HepG2 (cell line): ENCODE measurements around the gene DAAM2. TPM values are rescaled to one million over a fixed set of nuclear protein-coding genes. Genes with fewer than 3 reads are reported as not detected.

Experiments used
- ELF1 ChIP-seq: sonication (generic); formaldehyde crosslinking; IDR thresholded peaks from 2 replicates; pipeline ENCODE4 v1.4.0; 2020; ENCODE audit warnings: missing genetic modification reagents
- ETV6 ChIP-seq: sonication (generic); formaldehyde crosslinking; conservative IDR thresholded peaks from 2 replicates; pipeline ENCODE4 v1.4.0; 2020; ENCODE audit warnings: missing genetic modification reagents
- FOXJ3 ChIP-seq: sonication (generic); formaldehyde crosslinking; IDR thresholded peaks from 2 replicates; pipeline ENCODE4 v1.4.0; 2020; ENCODE audit warnings: missing genetic modification reagents, mild to moderate bottlenecking, borderline replicate concordance
- KDM6A ChIP-seq: IDR thresholded peaks from 2 replicates; pipeline ENCODE4 v1.6.1; 2016; ENCODE audit warnings: low read depth
- MAFF ChIP-seq: IDR thresholded peaks from 2 replicates; pipeline ENCODE4 v1.6.1; 2011; ENCODE audit warnings: low read depth, low read length, improper control_type of control experiment
- PHF20 ChIP-seq: sonication (generic); formaldehyde crosslinking; IDR thresholded peaks from 2 replicates; pipeline ENCODE4 v1.5.0; 2020; ENCODE audit warnings: mild to moderate bottlenecking, missing genetic modification reagents
- PLRG1 ChIP-seq: fragments of 450-650 bp; conservative IDR thresholded peaks from 2 replicates; pipeline ENCODE4 v1.6.1; 2016
- POLR2AphosphoS5 ChIP-seq: IDR thresholded peaks from 2 replicates; pipeline ENCODE4 v1.6.1; 2012; ENCODE audit warnings: low read depth, low read length
- PRMT3 ChIP-seq: sonication (generic); formaldehyde crosslinking; IDR thresholded peaks from 2 replicates; pipeline ENCODE4 v1.8.1; 2022; ENCODE audit warnings: low read depth, mild to moderate bottlenecking, moderate library complexity, missing genetic modification reagents, borderline replicate concordance
- RNF2 ChIP-seq: fragments of 450-650 bp; conservative IDR thresholded peaks from 2 replicates; pipeline ENCODE4 v1.6.1; 2016; ENCODE audit warnings: low read depth
- SMAD1 ChIP-seq: sonication (generic); formaldehyde crosslinking; IDR thresholded peaks from 2 replicates; pipeline ENCODE4 v1.4.0; 2020; ENCODE audit warnings: missing genetic modification reagents, low read depth, mild to moderate bottlenecking, borderline replicate concordance
- SMC3 ChIP-seq: IDR thresholded peaks from 2 replicates; pipeline ENCODE4 v1.6.1; 2011; ENCODE audit warnings: low read length, improper control_type of control experiment
- TCF7 ChIP-seq: sonication (generic); IDR thresholded peaks from 2 replicates; pipeline ENCODE4 v1.6.1; 2016; ENCODE audit warnings: antibody characterized with exemption, low read depth
- ZEB1 ChIP-seq: IDR thresholded peaks from 2 replicates; pipeline ENCODE4 v1.6.1; 2012; ENCODE audit warnings: mild to moderate bottlenecking, low read depth, inconsistent platforms; ENCODE audit not compliant: insufficient replicate concordance
- ZNF138 ChIP-seq: sonication (generic); formaldehyde crosslinking; IDR thresholded peaks from 2 replicates; pipeline ENCODE4 v1.5.0; 2020; ENCODE audit warnings: mild to moderate bottlenecking, low read depth, missing genetic modification reagents
- ZNF263 ChIP-seq: sonication (generic); formaldehyde crosslinking; IDR thresholded peaks from 2 replicates; pipeline ENCODE4 v1.4.0; 2020; ENCODE audit warnings: missing genetic modification reagents
- ZNF451 ChIP-seq: sonication (generic); formaldehyde crosslinking; IDR thresholded peaks from 2 replicates; pipeline ENCODE4 v1.5.0; 2020; ENCODE audit warnings: mild to moderate bottlenecking, missing genetic modification reagents
- ZNF629 ChIP-seq: sonication (generic); formaldehyde crosslinking; conservative IDR thresholded peaks from 2 replicates; pipeline ENCODE4 v1.5.0; 2020; ENCODE audit warnings: missing genetic modification reagents
- ZNF782 ChIP-seq: sonication (generic); formaldehyde crosslinking; IDR thresholded peaks from 2 replicates; pipeline ENCODE4 v1.4.0; 2020; ENCODE audit warnings: missing genetic modification reagents, mild to moderate bottlenecking, borderline replicate concordance
- ZNF790 ChIP-seq: sonication (generic); formaldehyde crosslinking; IDR thresholded peaks from 2 replicates; pipeline ENCODE4 v1.8.0; 2022; ENCODE audit warnings: missing genetic modification reagents, mild to moderate bottlenecking, borderline replicate concordance
- polyA plus RNA-seq, 8 experiments: library from polyadenylated mRNA; depleted of rRNA in 3 of 8; stranded (reverse) in 7 of 8; unstranded in 1 of 8; fragments of >200 nt; fragmentation: Illumina TruSeq in 4 of 8; extraction: Trizol in 4 of 8; gene quantifications; 2 replicates each; pipeline versions ENCODE4 v1.2.1 to v1.2.3, GENCODE V29; 2011 to 2016; ENCODE audit warnings: low read depth in 4 of 8, missing spikeins in 1 of 8, mixed read lengths in 1 of 8; ENCODE audit not compliant: insufficient read depth in 1 of 8
- total RNA-seq, 5 experiments: library from RNA; depleted of rRNA; stranded (reverse); fragments of >200 nt; fragmentation: Illumina TruSeq; extraction: Trizol; gene quantifications; 2 replicates each; pipeline ENCODE4 v1.2.3, GENCODE V29; 2016; ENCODE audit warnings: low read depth in 1 of 5
- TF ChIP-seq, protein P1 (sequence below): IDR thresholded peaks from 2 replicates; pipeline ENCODE4 v1.6.1; 2016; ENCODE audit warnings: mild to moderate bottlenecking
- TF ChIP-seq, protein P2 (sequence below): sonication (generic); formaldehyde crosslinking; IDR thresholded peaks from 2 replicates; pipeline ENCODE4 v1.4.0; 2020; ENCODE audit warnings: mild to moderate bottlenecking, missing genetic modification reagents
- TF ChIP-seq, protein P3 (sequence below): IDR thresholded peaks from 2 replicates; pipeline ENCODE4 v1.4.0; 2020; ENCODE audit warnings: mild to moderate bottlenecking, missing genetic modification reagents
- TF ChIP-seq, protein P4 (sequence below): sonication (generic); formaldehyde crosslinking; IDR thresholded peaks from 2 replicates; pipeline ENCODE4 v1.5.1; 2020; ENCODE audit warnings: mild to moderate bottlenecking, missing genetic modification reagents, borderline replicate concordance

Gene DAAM2
- total and polyA plus RNA-seq, 2 of the 13 experiments (the other 11 are each of a cell fraction or from before 2014, with no cell fraction given): 0.01 TPM; not detected in 1

DNA sequence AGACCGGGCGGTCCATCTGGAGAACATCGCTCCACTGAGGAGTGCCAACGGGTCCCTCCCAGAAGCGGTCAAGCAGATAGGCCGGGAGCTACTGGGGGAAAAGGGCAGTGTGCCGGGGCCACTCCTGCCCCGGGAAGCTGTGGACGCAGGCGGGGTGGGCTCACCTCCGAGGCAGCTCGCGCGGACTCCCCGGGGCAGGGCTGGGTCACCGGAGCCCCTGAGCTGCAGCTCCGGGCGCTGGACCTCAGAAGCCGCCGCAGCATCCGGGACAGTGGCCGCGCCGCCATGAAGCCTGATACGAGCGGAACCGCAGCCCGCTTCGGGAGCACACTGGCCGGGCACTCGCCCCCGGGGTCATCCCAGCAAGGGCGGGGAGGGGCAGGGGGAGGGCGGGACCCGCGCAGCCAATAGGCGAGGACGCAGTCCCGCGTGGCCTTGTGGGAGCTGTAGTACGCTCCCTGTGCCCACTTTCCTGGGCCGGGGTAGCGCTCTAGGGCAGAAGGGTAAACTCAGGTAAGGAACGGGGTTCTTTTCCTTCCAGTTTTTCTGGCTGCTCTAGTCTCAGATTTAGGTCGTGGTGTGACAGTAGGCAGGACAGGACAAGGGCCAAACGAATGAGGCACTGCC is 142.1 kb downstream of the DAAM2 start, which contains the start of gene MOCS1 (continued):
- TF ChIP-seq, protein P1, sequence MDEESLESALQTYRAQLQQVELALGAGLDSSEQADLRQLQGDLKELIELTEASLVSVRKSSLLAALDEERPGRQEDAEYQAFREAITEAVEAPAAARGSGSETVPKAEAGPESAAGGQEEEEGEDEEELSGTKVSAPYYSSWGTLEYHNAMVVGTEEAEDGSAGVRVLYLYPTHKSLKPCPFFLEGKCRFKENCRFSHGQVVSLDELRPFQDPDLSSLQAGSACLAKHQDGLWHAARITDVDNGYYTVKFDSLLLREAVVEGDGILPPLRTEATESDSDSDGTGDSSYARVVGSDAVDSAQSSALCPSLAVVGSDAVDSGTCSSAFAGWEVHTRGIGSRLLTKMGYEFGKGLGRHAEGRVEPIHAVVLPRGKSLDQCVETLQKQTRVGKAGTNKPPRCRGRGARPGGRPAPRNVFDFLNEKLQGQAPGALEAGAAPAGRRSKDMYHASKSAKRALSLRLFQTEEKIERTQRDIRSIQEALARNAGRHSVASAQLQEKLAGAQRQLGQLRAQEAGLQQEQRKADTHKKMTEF (CRISPR knock-in tag): peak; percentile 88; the same call in 1 of the 2 replicates
- no peak for TF ChIP-seq SMAD1 (CRISPR knock-in tag)
- no peak for TF ChIP-seq SMC3
- no peak for TF ChIP-seq MAFF
- no peak for TF ChIP-seq RNF2
- no peak for TF ChIP-seq FOXJ3 (CRISPR knock-in tag)
- no peak for TF ChIP-seq ZNF138
- no peak for TF ChIP-seq ZEB1
- peak; percentile 78 for TF ChIP-seq POLR2AphosphoS5
- TF ChIP-seq ZNF790 (CRISPR knock-in tag): no peak
- no peak; the same call in 1 of the 2 replicates for TF ChIP-seq ZNF782 (CRISPR knock-in tag)
- no peak for TF ChIP-seq ZNF629
- TF ChIP-seq, protein P2, sequence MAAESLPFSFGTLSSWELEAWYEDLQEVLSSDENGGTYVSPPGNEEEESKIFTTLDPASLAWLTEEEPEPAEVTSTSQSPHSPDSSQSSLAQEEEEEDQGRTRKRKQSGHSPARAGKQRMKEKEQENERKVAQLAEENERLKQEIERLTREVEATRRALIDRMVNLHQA (CRISPR knock-in tag): no peak
- TF ChIP-seq PLRG1: no peak
- TF ChIP-seq PRMT3 (CRISPR knock-in tag): no peak
- TF ChIP-seq ELF1 (CRISPR knock-in tag): peak; percentile 50; the same call in 1 of the 2 replicates
- no peak for TF ChIP-seq TCF7
- 0 out of 2 replicates have a peak, but pooled peaks have one; percentile 52 for TF ChIP-seq PHF20 (CRISPR knock-in tag)
- TF ChIP-seq, protein P3, sequence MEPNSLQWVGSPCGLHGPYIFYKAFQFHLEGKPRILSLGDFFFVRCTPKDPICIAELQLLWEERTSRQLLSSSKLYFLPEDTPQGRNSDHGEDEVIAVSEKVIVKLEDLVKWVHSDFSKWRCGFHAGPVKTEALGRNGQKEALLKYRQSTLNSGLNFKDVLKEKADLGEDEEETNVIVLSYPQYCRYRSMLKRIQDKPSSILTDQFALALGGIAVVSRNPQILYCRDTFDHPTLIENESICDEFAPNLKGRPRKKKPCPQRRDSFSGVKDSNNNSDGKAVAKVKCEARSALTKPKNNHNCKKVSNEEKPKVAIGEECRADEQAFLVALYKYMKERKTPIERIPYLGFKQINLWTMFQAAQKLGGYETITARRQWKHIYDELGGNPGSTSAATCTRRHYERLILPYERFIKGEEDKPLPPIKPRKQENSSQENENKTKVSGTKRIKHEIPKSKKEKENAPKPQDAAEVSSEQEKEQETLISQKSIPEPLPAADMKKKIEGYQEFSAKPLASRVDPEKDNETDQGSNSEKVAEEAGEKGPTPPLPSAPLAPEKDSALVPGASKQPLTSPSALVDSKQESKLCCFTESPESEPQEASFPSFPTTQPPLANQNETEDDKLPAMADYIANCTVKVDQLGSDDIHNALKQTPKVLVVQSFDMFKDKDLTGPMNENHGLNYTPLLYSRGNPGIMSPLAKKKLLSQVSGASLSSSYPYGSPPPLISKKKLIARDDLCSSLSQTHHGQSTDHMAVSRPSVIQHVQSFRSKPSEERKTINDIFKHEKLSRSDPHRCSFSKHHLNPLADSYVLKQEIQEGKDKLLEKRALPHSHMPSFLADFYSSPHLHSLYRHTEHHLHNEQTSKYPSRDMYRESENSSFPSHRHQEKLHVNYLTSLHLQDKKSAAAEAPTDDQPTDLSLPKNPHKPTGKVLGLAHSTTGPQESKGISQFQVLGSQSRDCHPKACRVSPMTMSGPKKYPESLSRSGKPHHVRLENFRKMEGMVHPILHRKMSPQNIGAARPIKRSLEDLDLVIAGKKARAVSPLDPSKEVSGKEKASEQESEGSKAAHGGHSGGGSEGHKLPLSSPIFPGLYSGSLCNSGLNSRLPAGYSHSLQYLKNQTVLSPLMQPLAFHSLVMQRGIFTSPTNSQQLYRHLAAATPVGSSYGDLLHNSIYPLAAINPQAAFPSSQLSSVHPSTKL (CRISPR knock-in tag): peak; percentile 54; the same call in 1 of the 2 replicates
- 0 out of 2 replicates have a peak, but pooled peaks have one; percentile 23 for TF ChIP-seq KDM6A (CRISPR knock-in tag)
- TF ChIP-seq ETV6 (CRISPR knock-in tag): no peak
- TF ChIP-seq, protein P4, sequence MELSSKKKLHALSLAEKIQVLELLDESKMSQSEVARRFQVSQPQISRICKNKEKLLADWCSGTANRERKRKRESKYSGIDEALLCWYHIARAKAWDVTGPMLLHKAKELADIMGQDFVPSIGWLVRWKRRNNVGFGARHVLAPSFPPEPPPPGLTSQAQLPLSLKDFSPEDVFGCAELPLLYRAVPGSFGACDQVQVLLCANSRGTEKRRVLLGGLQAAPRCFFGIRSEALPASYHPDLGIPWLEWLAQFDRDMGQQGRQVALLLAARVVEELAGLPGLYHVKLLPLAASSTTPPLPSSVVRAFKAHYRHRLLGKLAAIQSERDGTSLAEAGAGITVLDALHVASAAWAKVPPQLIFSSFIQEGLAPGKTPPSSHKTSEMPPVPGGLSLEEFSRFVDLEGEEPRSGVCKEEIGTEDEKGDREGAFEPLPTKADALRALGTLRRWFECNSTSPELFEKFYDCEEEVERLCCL (CRISPR knock-in tag): no peak
- peak; percentile 82 for TF ChIP-seq ZNF263 (CRISPR knock-in tag)
- peak; percentile 89; the same call in 1 of the 2 replicates for TF ChIP-seq ZNF451
